HEK293T (cell line): ENCODE measurements around the gene DNAH8.

Experiments used
- ARNT ChIP-seq: fragments of 450-650 bp; IDR thresholded peaks from 2 replicates; pipeline ENCODE4 v1.6.1; 2017; ENCODE audit warnings: mild to moderate bottlenecking
- BHLHE40 ChIP-seq: fragments of 450-650 bp; IDR thresholded peaks from 2 replicates; pipeline ENCODE4 v1.6.1; 2016; ENCODE audit warnings: mild to moderate bottlenecking, moderate library complexity, borderline replicate concordance
- ELF4 ChIP-seq: fragments of 450-650 bp; IDR thresholded peaks from 2 replicates; pipeline ENCODE4 v1.6.1; 2017; ENCODE audit warnings: antibody characterized with exemption
- FOXA1 ChIP-seq: fragments of 450-650 bp; IDR thresholded peaks from 2 replicates; pipeline ENCODE4 v1.6.1; 2016; ENCODE audit warnings: mild to moderate bottlenecking
- FOXK2 ChIP-seq: fragments of 450-650 bp; IDR thresholded peaks from 2 replicates; pipeline ENCODE4 v1.6.1; 2016; ENCODE audit warnings: mild to moderate bottlenecking
- FOXM1 ChIP-seq: fragments of 450-650 bp; IDR thresholded peaks from 2 replicates; pipeline ENCODE4 v1.6.1; 2017; ENCODE audit warnings: mild to moderate bottlenecking, borderline replicate concordance
- SP1 ChIP-seq: fragments of 450-650 bp; IDR thresholded peaks from 2 replicates; pipeline ENCODE4 v1.6.1; 2017
- SUZ12 ChIP-seq: fragments of 450-650 bp; IDR thresholded peaks from 2 replicates; pipeline ENCODE4 v1.6.1; 2016; ENCODE audit warnings: mild to moderate bottlenecking
- TARDBP ChIP-seq: fragments of 450-650 bp; IDR thresholded peaks from 2 replicates; pipeline ENCODE4 v1.6.1; 2016
- ZNF384 ChIP-seq: fragments of 450-650 bp; IDR thresholded peaks from 2 replicates; pipeline ENCODE4 v1.6.1; 2016

- TF ChIP-seq ZNF384 (no peak), FOXK2 (no peak), SUZ12 (no peak), ARNT (no peak), TARDBP (no peak), ELF4 (no peak), BHLHE40 (no peak), FOXM1 (no peak), FOXA1 (no peak), SP1 (no peak)
Measured at GRCh38 chr6:39016839-39017546, 301.9 kb downstream of the DNAH8 start.
